Caco-2 (cell line): Measurements from ENCODE around the gene KRTAP12-3. TPM values are rescaled to one million over a fixed set of nuclear protein-coding genes. Genes with fewer than 3 reads are reported as not detected.

Source experiments
- BruUV-seq: library from RNA; stranded (reverse); fragments of 400-500 nt; replicated peaks from 2 replicates; lab custom pipeline; 2021; lab: Mats Ljungman, UMichigan
- CTCF ChIA-PET: fragments of 300-600 bp; sonication (Branson Sonifier 250); formaldehyde crosslinking; loops from one replicate; lab custom pipeline; 2022; ENCODE audit warnings: antibody characterized with exemption; lab: Charles Lee
- POLR2A ChIA-PET: fragments of 300-600 bp; sonication (Branson Sonifier 250); formaldehyde crosslinking; loops from one replicate; lab custom pipeline; 2022; ENCODE audit warnings: antibody characterized with exemption; lab: Charles Lee
- DNase-seq, 2 experiments: peaks; one replicate each; pipeline versions ENCODE4 v3.0.0 to v3.0.0-alpha.2; 2020 to 2022
- H3K27me3 ChIP-seq: replicated peaks from 2 replicates; pipeline ENCODE4 v1.6.0; 2011; ENCODE audit warnings: low read length; ENCODE audit not compliant: control insufficient read depth, insufficient read depth
- H3K36me3 ChIP-seq: 2 replicates; pipeline ENCODE4 v1.5.1; 2011; ENCODE audit warnings: low read length; ENCODE audit not compliant: control insufficient read depth, insufficient read depth
- H3K4me1 ChIP-seq: fragments of 250-450 bp; sonication (Bioruptor Pico); 2 replicates; pipeline ENCODE4 v1.5.1; 2020; ENCODE audit warnings: mild to moderate bottlenecking
- H3K4me3 ChIP-seq: 2 replicates; pipeline ENCODE4 v1.5.1; 2011; ENCODE audit warnings: low read depth, mild to moderate bottlenecking, control low read depth, low read length
- H3K9me3 ChIP-seq: fragments of 250-450 bp; sonication (Bioruptor Pico); 2 replicates; pipeline ENCODE4 v1.5.1; 2020; ENCODE audit warnings: mild to moderate bottlenecking, moderate library complexity
- H3K27ac Mint-ChIP-seq: one replicate; pipeline ENCODE4 v1.8.0; 2022; ENCODE audit warnings: mixed read lengths; ENCODE audit not compliant: unreplicated experiment
- H3K27me3 Mint-ChIP-seq: one replicate; pipeline ENCODE4 v1.8.0; 2022; ENCODE audit warnings: mixed read lengths; ENCODE audit not compliant: insufficient read depth, unreplicated experiment
- H3K36me3 Mint-ChIP-seq: one replicate; pipeline ENCODE4 v1.8.0; 2022; ENCODE audit warnings: mild to moderate bottlenecking, mixed read lengths; ENCODE audit not compliant: insufficient read depth, unreplicated experiment
- H3K4me1 Mint-ChIP-seq: one replicate; pipeline ENCODE4 v1.8.0; 2022; ENCODE audit warnings: low read depth, mixed read lengths; ENCODE audit not compliant: unreplicated experiment
- H3K4me3 Mint-ChIP-seq: one replicate; pipeline ENCODE4 v1.8.0; 2022; ENCODE audit warnings: mild to moderate bottlenecking, moderate library complexity, mixed read lengths; ENCODE audit not compliant: unreplicated experiment
- H3K9me3 Mint-ChIP-seq: one replicate; pipeline ENCODE4 v1.8.0; 2022; ENCODE audit warnings: mixed read lengths; ENCODE audit not compliant: unreplicated experiment
- intact Hi-C: fragments of 100-400 bp; cut with micrococcal nuclease; formaldehyde crosslinking; loops from one replicate; pipeline ENCODE4 v1.10.0; 2022; ENCODE audit not compliant: unreplicated experiment
- total RNA-seq: library from RNA; stranded (reverse); gene quantifications from 2 replicates; pipeline ENCODE4 v1.2.3, GENCODE V29; 2022
- TF ChIP-seq, protein P1 (sequence below), 2 experiments: fragments of 200-600 bp in 1 of 2; IDR thresholded peaks; 1 replicate in 1 of 2; 2 replicates in 1 of 2; pipeline versions ENCODE4 v1.5.1 to v1.8.0; 2011 to 2022; ENCODE audit warnings: antibody characterized with exemption in 1 of 2, control low read depth in 1 of 2, inconsistent platforms in 1 of 2, low read depth in 1 of 2, low read length in 1 of 2, mild to moderate bottlenecking in 1 of 2, moderate library complexity in 1 of 2; ENCODE audit not compliant: insufficient read depth in 1 of 2, severe bottlenecking in 1 of 2, unreplicated experiment in 1 of 2

KRTAP12-3 gene
- total RNA-seq, 1 experiment from 2014 or later: not detected

GRCh38 chr21:44702111-44702972, 44.6 kb downstream of the KRTAP12-3 start:
- no TSS peak for BruUV-seq
- Histone ChIP-seq H3K36me3 (no peaks in the 10 kb centered on the region), H3K9me3 (no peaks in the 10 kb centered on the region; the same call in 1 of the 2 replicates), H3K27me3 (no peaks in the 10 kb centered on the region), H3K4me1 (peaks cover 9% of the 10 kb centered on the region; the same call in 1 of the 2 replicates), H3K4me3 (no peak overlapping the region)
- DNase-seq: peak in 1 of 2 experiments; percentile 21
- H3K27me3 Mint-ChIP-seq: peaks cover 3% of the 10 kb centered on the region
- H3K36me3 Mint-ChIP-seq: no peaks in the 10 kb centered on the region
- H3K4me3 Mint-ChIP-seq: no peak overlapping the region
- TF ChIP-seq, protein P1, sequence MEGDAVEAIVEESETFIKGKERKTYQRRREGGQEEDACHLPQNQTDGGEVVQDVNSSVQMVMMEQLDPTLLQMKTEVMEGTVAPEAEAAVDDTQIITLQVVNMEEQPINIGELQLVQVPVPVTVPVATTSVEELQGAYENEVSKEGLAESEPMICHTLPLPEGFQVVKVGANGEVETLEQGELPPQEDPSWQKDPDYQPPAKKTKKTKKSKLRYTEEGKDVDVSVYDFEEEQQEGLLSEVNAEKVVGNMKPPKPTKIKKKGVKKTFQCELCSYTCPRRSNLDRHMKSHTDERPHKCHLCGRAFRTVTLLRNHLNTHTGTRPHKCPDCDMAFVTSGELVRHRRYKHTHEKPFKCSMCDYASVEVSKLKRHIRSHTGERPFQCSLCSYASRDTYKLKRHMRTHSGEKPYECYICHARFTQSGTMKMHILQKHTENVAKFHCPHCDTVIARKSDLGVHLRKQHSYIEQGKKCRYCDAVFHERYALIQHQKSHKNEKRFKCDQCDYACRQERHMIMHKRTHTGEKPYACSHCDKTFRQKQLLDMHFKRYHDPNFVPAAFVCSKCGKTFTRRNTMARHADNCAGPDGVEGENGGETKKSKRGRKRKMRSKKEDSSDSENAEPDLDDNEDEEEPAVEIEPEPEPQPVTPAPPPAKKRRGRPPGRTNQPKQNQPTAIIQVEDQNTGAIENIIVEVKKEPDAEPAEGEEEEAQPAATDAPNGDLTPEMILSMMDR (IDR thresholded peaks at IDR 0.05; ENCODE audit: insufficient read depth in 1 of 2, low read depth in 1 of 2, low read length in 1 of 2, severe bottlenecking in 1 of 2, unreplicated experiment in 1 of 2): no peak
- H3K4me1 Mint-ChIP-seq: peaks cover 10% of the 10 kb centered on the region
- no peaks in the 10 kb centered on the region for H3K9me3 Mint-ChIP-seq
- ChIA-PET POLR2A (interaction anchor here (0.5 kb wide), 1 partner anchor 9 kb away, joined by 3 read pairs; no protein-coding TSS in a partner anchor), CTCF (interaction anchor here (0.6 to 1.0 kb wide), 2 partner anchors 15 to 111 kb away, joined by 3 read pairs; no protein-coding TSS in a partner anchor)
- intact Hi-C loops: no loop called here
- no peak overlapping the region for H3K27ac Mint-ChIP-seq

GRCh38 chr21:44702973-44703730, 45.4 kb downstream of the KRTAP12-3 start:
- no TSS peak for BruUV-seq
- Mint-ChIP-seq H3K4me3 (no peak overlapping the region), H3K36me3 (no peaks in the 10 kb centered on the region), H3K4me1 (peaks cover 2% of the 10 kb centered on the region), H3K9me3 (no peaks in the 10 kb centered on the region), H3K27ac (no peak overlapping the region), H3K27me3 (peaks cover 3% of the 10 kb centered on the region)
- Histone ChIP-seq H3K4me3 (no peak overlapping the region), H3K27me3 (no peaks in the 10 kb centered on the region), H3K4me1 (peaks cover 4% of the 10 kb centered on the region; the same call in 1 of the 2 replicates), H3K36me3 (no peaks in the 10 kb centered on the region), H3K9me3 (no peaks in the 10 kb centered on the region; the same call in 1 of the 2 replicates)
- ChIA-PET CTCF (no interaction called here), POLR2A (no interaction called here)
- TF ChIP-seq, protein P1 (IDR thresholded peaks at IDR 0.05; ENCODE audit: insufficient read depth in 1 of 2, low read depth in 1 of 2, low read length in 1 of 2, severe bottlenecking in 1 of 2, unreplicated experiment in 1 of 2): no peak
- intact Hi-C loops: no loop called here
- DNase-seq: peak in 1 of 2 experiments; percentile 16
